ENCODE results near the gene CAB39L. TPM values are rescaled to one million over a fixed set of nuclear protein-coding genes. Genes with fewer than 3 reads are reported as not detected.

Gene CAB39L
- total RNA-seq, 1 donor from 2014 or later: 13.3 TPM

GRCh38 chr13:49357694-49358093 is 86.2 kb downstream of the CAB39L start:
- no peak for TF ChIP-seq CTCF (IDR thresholded peaks at IDR 0.05; ENCODE audit: unreplicated experiment)
- Mint-ChIP-seq H3K36me3 (peaks cover 46% of the 10 kb centered on the region), H3K27me3 (ENCODE audit: low read depth) (peaks cover 3% of the 10 kb centered on the region), H3K4me3 (no peak overlapping the region), H3K9me3 (peaks cover 28% of the 10 kb centered on the region), H3K27ac (no peak overlapping the region), H3K4me1 (no peaks in the 10 kb centered on the region)
- DNase-seq (ENCODE audit: low spot score in 2 of 2, unreplicated experiment in 2 of 2): no peak

DNA sequence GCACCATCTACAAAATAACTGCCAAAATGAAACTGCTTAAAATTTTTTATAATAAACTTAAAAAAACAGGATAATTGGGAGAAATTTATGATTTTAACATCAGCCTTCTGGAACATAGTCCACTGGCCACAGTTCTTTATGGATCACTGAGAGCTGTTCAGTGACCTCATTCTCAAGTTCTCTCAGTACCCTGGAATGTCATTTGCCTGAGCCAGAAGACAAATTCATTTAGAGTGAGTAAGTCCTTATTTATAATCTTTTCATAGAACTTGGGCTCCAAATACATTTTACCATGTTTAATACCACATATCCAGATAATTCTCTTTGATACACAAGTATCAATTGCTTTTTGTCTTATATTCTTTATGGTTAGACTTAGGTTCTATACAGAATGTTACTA is 87.6 kb downstream of the CAB39L start:
- H3K9me3 Mint-ChIP-seq: peaks cover 19% of the 10 kb centered on the region
- no peak overlapping the region for H3K4me3 Mint-ChIP-seq
- no peaks in the 10 kb centered on the region for H3K27me3 Mint-ChIP-seq (ENCODE audit: low read depth)
- no peak for TF ChIP-seq CTCF (IDR thresholded peaks at IDR 0.05; ENCODE audit: unreplicated experiment)
- peaks cover 37% of the 10 kb centered on the region for H3K36me3 Mint-ChIP-seq
- no peak for DNase-seq (ENCODE audit: low spot score in 2 of 2, unreplicated experiment in 2 of 2)
- no peak overlapping the region for H3K27ac Mint-ChIP-seq
- no peaks in the 10 kb centered on the region for H3K4me1 Mint-ChIP-seq

DNA sequence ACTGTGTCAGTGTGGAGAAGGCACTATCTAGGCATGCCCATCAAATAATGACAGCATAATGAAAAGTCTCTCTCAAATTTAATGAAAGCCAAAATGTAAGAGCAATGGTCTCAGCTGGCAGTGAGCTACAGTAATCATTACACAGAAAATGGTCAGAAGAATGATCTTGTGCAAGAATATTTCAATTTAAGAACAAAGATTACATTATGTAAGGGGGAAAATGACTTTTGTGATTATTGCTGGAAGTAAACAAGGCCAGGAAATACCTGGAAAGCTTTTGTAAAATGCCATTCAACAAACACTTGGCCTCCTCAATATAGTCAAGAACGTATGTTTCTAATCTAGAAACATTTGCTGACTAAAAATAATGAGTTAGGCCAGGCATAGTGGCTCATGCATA is 89.1 kb downstream of the CAB39L start:
- Mint-ChIP-seq H3K27me3 (ENCODE audit: low read depth) (no peaks in the 10 kb centered on the region), H3K4me3 (no peak overlapping the region), H3K36me3 (peaks cover 39% of the 10 kb centered on the region), H3K27ac (no peak overlapping the region), H3K4me1 (no peaks in the 10 kb centered on the region), H3K9me3 (peaks cover 19% of the 10 kb centered on the region)
- DNase-seq (ENCODE audit: low spot score in 2 of 2, unreplicated experiment in 2 of 2): no peak
- no peak for TF ChIP-seq CTCF (IDR thresholded peaks at IDR 0.05; ENCODE audit: unreplicated experiment)

- Mint-ChIP-seq H3K4me1 (no peaks in the 10 kb centered on the region), H3K27me3 (ENCODE audit: low read depth) (no peaks in the 10 kb centered on the region), H3K36me3 (peaks cover 36% of the 10 kb centered on the region), H3K4me3 (no peak overlapping the region), H3K27ac (no peak overlapping the region), H3K9me3 (peaks cover 19% of the 10 kb centered on the region)
- DNase-seq (ENCODE audit: low spot score in 2 of 2, unreplicated experiment in 2 of 2): no peak
- no peak for TF ChIP-seq CTCF (IDR thresholded peaks at IDR 0.05; ENCODE audit: unreplicated experiment)
Measured at GRCh38 chr13:49353908-49354307, 90.0 kb downstream of the CAB39L start.

- no peak for DNase-seq (ENCODE audit: low spot score in 2 of 2, unreplicated experiment in 2 of 2)
- Mint-ChIP-seq H3K4me3 (no peak overlapping the region), H3K27ac (no peak overlapping the region), H3K27me3 (ENCODE audit: low read depth) (no peaks in the 10 kb centered on the region), H3K9me3 (peaks cover 15% of the 10 kb centered on the region), H3K4me1 (no peaks in the 10 kb centered on the region), H3K36me3 (peaks cover 33% of the 10 kb centered on the region)
- TF ChIP-seq CTCF (IDR thresholded peaks at IDR 0.05; ENCODE audit: unreplicated experiment): no peak
Measured at GRCh38 chr13:49351871-49352270, 92.0 kb downstream of the CAB39L start.

DNA sequence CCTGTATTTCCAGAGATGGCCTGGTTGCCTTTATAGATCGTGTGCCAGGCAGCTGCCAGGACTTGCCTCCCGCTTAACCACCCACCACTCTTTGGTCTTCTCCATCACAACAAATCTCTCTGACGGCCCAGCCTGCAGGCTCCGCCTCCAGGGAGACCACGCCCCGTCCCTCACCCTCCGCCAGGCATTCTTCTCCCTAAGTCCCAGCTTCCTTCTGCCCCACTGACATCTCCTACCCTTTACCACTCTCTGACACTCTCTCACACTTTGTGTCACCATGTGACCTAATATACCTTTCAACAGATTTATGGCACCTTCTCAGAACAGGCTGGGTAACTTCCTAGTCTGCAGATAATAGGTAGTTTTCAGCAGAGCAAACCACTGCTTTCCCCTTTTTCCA is 95.1 kb downstream of the CAB39L start:
- no peaks in the 10 kb centered on the region for H3K27me3 Mint-ChIP-seq (ENCODE audit: low read depth)
- no peak for TF ChIP-seq CTCF (IDR thresholded peaks at IDR 0.05; ENCODE audit: unreplicated experiment)
- peaks cover 5% of the 10 kb centered on the region for H3K9me3 Mint-ChIP-seq
- peaks cover 13% of the 10 kb centered on the region for H3K36me3 Mint-ChIP-seq
- H3K4me1 Mint-ChIP-seq: peaks cover 3% of the 10 kb centered on the region
- H3K4me3 Mint-ChIP-seq: no peak overlapping the region
- no peak overlapping the region for H3K27ac Mint-ChIP-seq
- no peak for DNase-seq (ENCODE audit: low spot score in 2 of 2, unreplicated experiment in 2 of 2)
